Stimulated activated naive B cell treated with anti-CD40 and anti-IgM and Interleukin-4, amounts not matched to agents 10 μg/mL and 1 μg/mL and 100 μg/mL, for 72 hours (primary cell): ENCODE data around the gene ARL15.

Source experiments
- ATAC-seq, 2 donors: fragments of 150-1000 bp; cut with Tn5 transposase; replicated peaks; 2 replicates each; pipeline ENCODE4 v1.10.0; 2021; ENCODE audit warnings: moderate library complexity in 1 of 2
- DNase-seq: peaks from one replicate; pipeline ENCODE4 v3.0.0; 2021
- H3K27ac Mint-ChIP-seq: one replicate; pipeline ENCODE4 v1.8.0; 2022; ENCODE audit warnings: mild to moderate bottlenecking, mixed read lengths
- H3K27me3 Mint-ChIP-seq, 2 donors: one replicate each; pipeline ENCODE4 v1.8.0; 2022; ENCODE audit warnings: mixed read lengths in 2 of 2
- H3K36me3 Mint-ChIP-seq, 2 donors: one replicate each; pipeline ENCODE4 v1.8.0; 2022; ENCODE audit warnings: mixed read lengths in 2 of 2, mild to moderate bottlenecking in 1 of 2
- H3K4me1 Mint-ChIP-seq, 2 donors: one replicate each; pipeline ENCODE4 v1.8.0; 2022; ENCODE audit warnings: mixed read lengths in 2 of 2, mild to moderate bottlenecking in 1 of 2
- H3K4me3 Mint-ChIP-seq, 2 donors: one replicate each; pipeline ENCODE4 v1.8.0; 2022; ENCODE audit warnings: mild to moderate bottlenecking in 2 of 2, mixed read lengths in 2 of 2, moderate library complexity in 1 of 2
- H3K9me3 Mint-ChIP-seq, 2 donors: one replicate each; pipeline ENCODE4 v1.8.0; 2022; ENCODE audit warnings: mixed read lengths in 2 of 2, mild to moderate bottlenecking in 1 of 2

Gene ARL15

DNA sequence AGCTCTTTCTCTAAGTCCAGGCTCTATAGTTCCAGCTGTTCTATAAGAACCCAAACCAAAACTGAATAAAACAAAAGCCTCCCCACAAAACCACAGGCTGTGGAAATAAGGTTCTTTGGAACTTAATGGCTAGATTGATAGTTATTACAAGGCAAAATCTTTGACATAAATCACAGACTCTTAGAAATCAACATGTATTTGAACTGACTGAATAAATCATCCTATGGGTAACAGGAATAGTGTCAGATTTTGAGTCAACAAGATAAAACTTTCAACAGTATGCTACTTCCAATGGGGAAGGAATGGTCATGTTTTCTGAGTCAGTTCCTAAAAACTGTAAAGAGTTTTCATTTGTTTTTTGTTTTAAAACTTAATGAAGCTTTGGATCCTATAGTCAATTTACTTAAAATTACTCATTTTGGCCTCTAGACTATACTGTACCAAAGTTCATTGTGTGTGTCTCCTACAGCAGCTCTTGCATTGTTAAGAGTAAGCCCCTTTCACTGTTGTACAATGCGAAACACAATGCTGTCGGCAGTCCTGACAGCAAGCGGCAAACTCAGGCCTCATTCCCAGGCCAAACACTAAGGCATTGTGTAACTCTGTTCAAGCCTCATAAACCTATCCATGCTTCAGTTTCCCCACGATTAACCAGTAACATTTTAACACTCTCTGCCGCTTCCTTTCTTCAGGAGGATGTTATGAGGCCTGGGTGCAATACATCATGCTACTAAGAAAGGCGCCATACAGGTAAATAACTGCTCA, 134.1 kb downstream of the ARL15 start:
- H3K27ac Mint-ChIP-seq, result no peak overlapping the region
- DNase-seq (no peak), ATAC-seq (no peak)
- peaks cover 4 to 5% of the 10 kb centered on the region in 2 donors for H3K9me3 Mint-ChIP-seq
- H3K27me3 Mint-ChIP-seq, result no peaks in the 10 kb centered on the region
- peaks cover 5 to 8% of the 10 kb centered on the region in 2 donors for H3K36me3 Mint-ChIP-seq
- peaks cover 16 to 24% of the 10 kb centered on the region in 2 donors for H3K4me1 Mint-ChIP-seq
- H3K4me3 Mint-ChIP-seq, result no peak overlapping the region

DNA sequence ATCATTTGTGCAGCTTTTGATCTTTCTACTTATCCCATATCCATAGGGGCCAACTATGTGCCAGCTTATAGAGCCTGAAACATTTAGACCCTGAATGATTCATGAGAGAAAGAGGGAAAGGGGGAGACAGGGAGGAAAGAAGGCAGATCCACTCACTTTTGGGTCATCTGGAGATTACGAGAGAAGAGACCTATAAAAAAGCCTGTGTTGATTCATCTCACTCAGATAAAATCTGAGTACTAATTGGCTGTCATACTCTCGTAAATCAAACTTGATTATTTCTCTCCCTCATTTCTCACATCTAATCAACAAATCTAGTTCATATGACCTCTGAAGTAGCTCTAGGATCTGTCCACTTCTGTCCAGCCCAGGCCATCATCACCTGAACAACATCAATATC, 137.1 kb downstream of the ARL15 start:
- H3K4me1 Mint-ChIP-seq, result peaks cover 14 to 16% of the 10 kb centered on the region in 2 donors
- DNase-seq (no peak), ATAC-seq (no peak)
- no peak overlapping the region for H3K4me3 Mint-ChIP-seq
- peaks cover 4 to 5% of the 10 kb centered on the region in 2 donors for H3K9me3 Mint-ChIP-seq
- H3K27me3 Mint-ChIP-seq, result no peaks in the 10 kb centered on the region
- no peak overlapping the region for H3K27ac Mint-ChIP-seq
- peaks cover 17 to 26% of the 10 kb centered on the region in 2 donors for H3K36me3 Mint-ChIP-seq

DNA sequence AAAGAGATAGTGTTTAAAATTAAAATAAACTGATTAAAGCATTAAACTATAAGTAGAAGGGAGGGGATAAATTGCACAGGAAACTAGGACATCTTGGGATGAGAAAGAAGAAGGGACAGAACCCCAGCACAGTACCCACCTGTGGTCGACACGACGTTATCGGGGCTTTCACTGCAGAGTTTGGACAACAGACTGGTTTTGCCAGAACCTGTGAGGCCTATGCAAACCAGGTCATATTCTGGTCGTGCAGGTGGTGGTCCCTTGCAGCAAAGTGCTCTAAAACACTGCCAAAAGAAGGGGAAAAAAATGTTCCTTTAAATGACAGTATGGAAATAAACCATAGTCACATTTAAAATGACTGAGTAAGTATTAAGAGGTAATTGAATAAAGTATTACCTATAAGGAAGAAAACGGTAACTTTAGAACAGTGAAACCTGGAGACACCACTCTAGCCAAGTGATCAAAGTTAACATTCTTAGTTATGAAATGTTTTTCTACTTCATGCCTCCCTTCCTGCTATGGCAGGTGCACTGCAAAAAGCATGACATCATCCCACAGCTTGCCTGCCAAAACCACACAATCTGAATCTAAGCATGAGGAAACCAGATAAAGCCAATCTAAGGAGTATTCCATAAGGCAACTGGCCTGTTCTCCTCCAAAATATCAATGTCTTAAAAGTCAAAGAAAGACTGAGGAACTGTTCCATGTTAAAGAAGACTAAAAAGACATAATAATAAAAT, 138.6 kb downstream of the ARL15 start:
- Mint-ChIP-seq H3K4me3 (no peak overlapping the region), H3K27ac (no peak overlapping the region), H3K27me3 (no peaks in the 10 kb centered on the region), H3K36me3 (peaks cover 22 to 38% of the 10 kb centered on the region in 2 donors), H3K9me3 (peaks cover 4 to 5% of the 10 kb centered on the region in 2 donors), H3K4me1 (peaks cover 7 to 11% of the 10 kb centered on the region in 2 donors)
- DNase-seq (no peak), ATAC-seq (no peak)

DNA sequence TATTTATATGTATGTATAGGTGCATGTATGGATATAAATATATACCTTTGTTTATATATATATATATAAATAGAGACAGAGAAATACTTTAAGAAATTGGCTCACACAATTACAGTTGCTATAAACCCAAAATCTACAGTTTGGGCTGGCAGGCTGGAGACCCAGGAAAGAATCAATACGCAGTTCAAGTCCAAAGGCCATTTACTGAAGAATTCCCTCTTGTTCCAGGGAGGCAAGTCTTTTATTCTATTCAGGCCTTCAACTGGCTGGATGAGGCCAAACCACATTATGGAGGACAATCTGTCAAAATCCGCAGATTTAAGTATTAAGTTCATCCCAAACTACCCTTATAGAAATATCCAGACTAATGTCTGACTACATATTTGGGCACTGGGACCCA, 144.7 kb downstream of the ARL15 start:
- Mint-ChIP-seq H3K4me1 (no peaks in the 10 kb centered on the region), H3K4me3 (no peak overlapping the region), H3K27ac (no peak overlapping the region), H3K27me3 (no peaks in the 10 kb centered on the region), H3K36me3 (peaks cover 26 to 42% of the 10 kb centered on the region in 2 donors), H3K9me3 (peaks cover 1 to 3% of the 10 kb centered on the region in 2 donors)
- DNase-seq (no peak), ATAC-seq (no peak)

DNA sequence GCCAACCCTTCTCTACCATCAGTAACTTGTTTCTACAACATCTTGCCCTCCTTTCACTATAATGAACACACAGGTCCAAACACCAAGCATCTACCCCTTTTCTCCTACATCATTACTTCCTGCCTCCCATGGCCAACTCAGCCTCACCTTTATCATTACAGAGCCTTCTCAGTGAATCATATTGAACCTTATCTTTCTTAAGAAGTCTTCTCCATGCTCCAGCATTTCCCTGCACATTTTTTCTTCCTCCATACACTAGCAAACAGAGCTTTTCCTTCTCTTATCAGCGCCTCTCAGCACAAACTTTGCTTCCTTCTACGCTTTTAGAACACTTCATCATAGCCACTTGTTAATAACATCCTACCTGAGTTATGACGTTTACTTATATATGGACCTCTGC, 148.2 kb downstream of the ARL15 start:
- DNase-seq, result no peak
- Mint-ChIP-seq H3K4me3 (no peak overlapping the region), H3K9me3 (peaks cover 1 to 3% of the 10 kb centered on the region in 2 donors), H3K27ac (no peak overlapping the region), H3K36me3 (peaks cover 11 to 18% of the 10 kb centered on the region in 2 donors), H3K4me1 (no peaks in the 10 kb centered on the region), H3K27me3 (no peaks in the 10 kb centered on the region)
- ATAC-seq, result no peak

DNA sequence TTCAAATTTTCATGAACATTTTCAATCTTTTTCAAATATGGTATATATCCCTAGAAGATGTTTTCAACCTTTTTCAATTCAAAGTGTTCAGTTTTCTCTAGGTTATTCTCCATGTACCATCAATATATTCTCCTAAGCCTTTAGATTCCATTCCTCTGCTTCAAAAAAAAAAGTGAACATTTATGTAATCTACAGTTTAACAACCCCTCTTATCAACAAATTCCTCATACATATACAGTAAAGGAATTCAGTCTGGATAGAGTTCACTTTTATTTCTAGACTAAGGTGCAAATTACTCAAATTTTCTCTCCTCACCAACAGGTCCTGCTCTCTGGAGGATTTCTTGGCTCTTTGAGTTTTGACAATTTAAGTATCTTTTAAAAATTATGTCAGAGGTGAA, 150.0 kb downstream of the ARL15 start:
- H3K4me3 Mint-ChIP-seq, result no peak overlapping the region
- H3K27me3 Mint-ChIP-seq, result no peaks in the 10 kb centered on the region
- DNase-seq, result no peak
- H3K27ac Mint-ChIP-seq, result no peak overlapping the region
- H3K36me3 Mint-ChIP-seq, result peaks cover 8 to 14% of the 10 kb centered on the region in 2 donors
- ATAC-seq, result no peak
- H3K4me1 Mint-ChIP-seq, result peaks cover 0 to 1% of the 10 kb centered on the region in 2 donors
- H3K9me3 Mint-ChIP-seq, result peaks cover 1 to 3% of the 10 kb centered on the region in 2 donors

DNA sequence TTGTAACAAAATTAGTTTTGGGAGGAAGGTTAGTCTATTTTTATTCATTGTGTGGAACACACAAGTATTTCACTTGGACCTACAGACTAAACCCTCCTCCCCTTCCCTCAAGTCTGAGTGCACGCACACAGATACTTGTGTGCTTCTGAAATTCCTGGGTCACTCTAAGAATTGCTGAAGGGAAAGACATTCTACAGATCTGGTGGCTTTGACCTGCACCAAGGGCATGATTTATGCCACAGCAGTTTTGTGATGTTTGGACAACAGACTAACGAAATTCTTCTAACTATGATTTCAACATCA, 150.5 kb downstream of the ARL15 start:
- peaks cover 0 to 1% of the 10 kb centered on the region in 2 donors for H3K4me1 Mint-ChIP-seq
- H3K9me3 Mint-ChIP-seq, result peaks cover 1 to 2% of the 10 kb centered on the region in 2 donors
- no peak overlapping the region for H3K27ac Mint-ChIP-seq
- no peak for ATAC-seq
- no peaks in the 10 kb centered on the region for H3K27me3 Mint-ChIP-seq
- H3K36me3 Mint-ChIP-seq, result peaks cover 6 to 12% of the 10 kb centered on the region in 2 donors
- DNase-seq, result no peak
- H3K4me3 Mint-ChIP-seq, result no peak overlapping the region

DNA sequence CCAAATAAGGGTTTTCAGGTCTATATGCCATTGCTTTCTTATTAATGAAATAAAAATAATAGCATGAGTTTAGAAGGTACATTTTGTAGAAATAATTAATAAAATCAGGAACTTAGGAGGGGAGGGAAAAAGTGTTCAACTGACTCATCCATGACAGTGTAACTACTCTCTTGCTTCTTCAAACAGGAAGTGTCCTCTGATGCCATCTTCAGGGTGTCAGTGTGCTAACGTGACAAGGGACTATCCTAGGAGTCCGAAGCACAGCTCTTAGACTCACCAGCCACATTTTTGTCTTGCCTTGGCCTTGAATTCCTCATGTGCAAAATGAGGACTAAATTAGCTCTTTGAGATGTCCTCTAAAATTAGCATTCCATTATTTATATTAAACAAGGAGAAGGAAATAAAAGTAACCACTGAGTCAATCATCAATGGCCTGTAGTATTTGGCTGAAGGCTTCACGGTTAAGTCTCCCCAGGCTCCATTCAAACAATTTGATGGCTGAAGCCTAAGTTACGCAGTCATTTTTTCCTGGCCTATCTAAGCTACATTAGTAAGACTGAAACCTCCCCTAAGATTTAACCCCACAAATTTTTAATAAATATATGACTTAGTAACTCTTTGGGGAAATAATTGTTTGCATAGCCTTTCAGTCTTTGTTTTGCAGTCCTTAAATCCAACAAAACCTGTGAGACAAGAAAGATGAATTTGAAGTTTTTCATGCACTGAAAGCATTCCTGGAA, 151.1 kb downstream of the ARL15 start:
- no peak for DNase-seq
- Mint-ChIP-seq H3K4me1 (peaks cover 0 to 1% of the 10 kb centered on the region in 2 donors), H3K36me3 (peaks cover 6 to 7% of the 10 kb centered on the region in 2 donors), H3K27me3 (no peaks in the 10 kb centered on the region), H3K4me3 (no peak overlapping the region), H3K9me3 (peaks cover 0 to 1% of the 10 kb centered on the region in 2 donors), H3K27ac (no peak overlapping the region)
- ATAC-seq, result peak; percentile 41 to 80

DNA sequence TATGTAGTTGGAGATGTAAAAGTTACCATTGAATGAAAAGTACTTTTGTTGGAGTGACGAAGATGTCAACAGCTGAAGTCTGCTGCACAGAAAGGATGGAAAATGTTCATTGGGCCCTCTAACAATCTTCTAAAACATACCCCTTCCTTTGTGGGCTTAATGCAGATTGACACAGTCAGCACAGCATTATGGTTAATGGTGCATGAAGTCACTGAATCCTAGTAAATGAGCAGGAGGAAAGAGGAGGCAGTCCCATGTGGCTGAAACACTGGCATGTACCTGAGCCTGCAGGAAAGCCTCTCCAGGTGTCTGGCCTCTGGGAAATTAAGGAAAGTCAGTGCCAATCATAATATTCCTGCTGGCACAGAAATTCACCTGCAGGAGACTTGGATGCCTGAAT, 153.8 kb downstream of the ARL15 start:
- Mint-ChIP-seq H3K9me3 (no peaks in the 10 kb centered on the region), H3K27ac (no peak overlapping the region), H3K4me1 (peaks cover 0 to 1% of the 10 kb centered on the region in 2 donors), H3K27me3 (no peaks in the 10 kb centered on the region), H3K36me3 (peaks cover 7 to 11% of the 10 kb centered on the region in 2 donors), H3K4me3 (no peak overlapping the region)
- ATAC-seq (no peak), DNase-seq (no peak)

DNA sequence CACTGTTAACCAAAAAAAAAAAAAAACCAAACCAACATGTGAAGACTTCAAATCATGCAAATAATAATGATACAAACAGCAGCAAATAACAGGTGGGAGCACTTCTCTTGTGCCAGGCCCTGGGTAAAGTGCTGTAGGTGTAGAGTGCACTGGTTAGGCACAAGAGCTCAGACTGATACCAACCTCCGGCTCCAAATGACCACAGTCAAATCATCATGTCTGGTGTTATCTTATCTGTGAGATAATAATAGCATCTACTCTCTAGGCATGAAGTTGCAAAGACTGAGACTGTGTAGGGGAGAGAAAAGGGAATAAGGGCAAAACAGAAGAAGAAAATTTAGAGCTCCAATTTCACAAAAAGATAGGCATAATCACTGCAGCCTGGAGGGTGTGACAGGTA, 159.5 kb downstream of the ARL15 start:
- Mint-ChIP-seq H3K27me3 (no peaks in the 10 kb centered on the region), H3K4me3 (no peak overlapping the region), H3K9me3 (no peaks in the 10 kb centered on the region), H3K36me3 (peaks cover 8 to 17% of the 10 kb centered on the region in 2 donors), H3K27ac (no peak overlapping the region), H3K4me1 (peaks cover 0 to 1% of the 10 kb centered on the region in 2 donors)
- DNase-seq, result no peak
- ATAC-seq, result no peak

DNA sequence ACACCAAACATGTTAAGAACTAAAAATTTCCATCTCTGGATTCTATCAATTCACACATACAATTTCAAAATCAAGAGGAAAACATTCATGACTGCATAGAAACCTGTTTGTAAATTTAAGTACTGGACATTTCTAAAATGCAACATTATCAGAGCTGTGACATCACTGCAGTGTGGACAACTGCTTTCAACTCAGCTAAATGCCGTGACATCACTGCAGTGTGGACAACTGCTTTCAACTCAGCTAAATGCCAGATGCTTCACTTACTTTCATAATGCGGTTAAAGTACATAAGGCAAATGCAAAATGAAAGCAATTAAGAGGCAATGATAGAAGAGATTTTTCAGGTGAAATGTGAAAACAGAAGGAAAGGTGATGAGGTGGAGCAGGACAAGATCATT, 161.5 kb downstream of the ARL15 start:
- no peak overlapping the region for H3K27ac Mint-ChIP-seq
- no peaks in the 10 kb centered on the region for H3K9me3 Mint-ChIP-seq
- H3K36me3 Mint-ChIP-seq, result peaks cover 8 to 22% of the 10 kb centered on the region in 2 donors
- ATAC-seq (no peak), DNase-seq (no peak)
- H3K27me3 Mint-ChIP-seq, result no peaks in the 10 kb centered on the region
- peaks cover 0 to 1% of the 10 kb centered on the region in 2 donors for H3K4me1 Mint-ChIP-seq
- H3K4me3 Mint-ChIP-seq, result no peak overlapping the region

DNA sequence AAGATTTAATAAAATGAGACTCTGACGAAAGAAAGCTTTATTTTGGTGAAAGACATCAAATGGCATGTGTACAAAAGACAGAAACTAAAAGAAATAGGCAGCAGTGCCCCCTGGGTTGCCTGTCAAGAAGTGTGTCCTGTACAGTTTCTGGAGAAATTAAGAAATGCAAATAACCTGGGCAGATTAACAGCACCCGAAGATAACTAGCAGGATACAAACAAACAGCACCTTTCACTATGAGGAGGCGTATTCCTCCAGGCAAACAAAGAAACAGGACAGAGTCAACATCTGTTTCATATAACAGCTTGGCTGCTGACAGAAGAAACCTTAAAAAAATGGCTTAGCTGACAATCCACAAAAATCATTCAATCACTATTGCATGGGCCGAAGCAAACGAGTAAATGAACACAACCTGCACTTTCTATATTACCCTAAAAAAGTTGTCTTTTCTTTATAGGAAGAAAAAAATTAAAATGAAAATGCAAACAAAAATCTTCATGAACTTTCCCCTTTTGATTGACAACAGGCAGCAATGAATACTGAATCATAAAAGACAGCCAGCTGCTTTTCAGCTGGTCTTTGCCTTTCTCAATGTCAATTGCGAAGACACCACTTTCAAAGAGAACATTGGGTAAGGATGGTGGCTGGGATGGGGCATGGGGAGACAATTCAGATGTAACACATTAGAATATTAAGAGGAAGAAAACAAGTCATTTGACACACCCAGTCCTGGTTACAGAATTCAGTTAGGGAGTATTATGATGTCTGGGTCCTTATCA, 162.1 kb downstream of the ARL15 start:
- Mint-ChIP-seq H3K4me1 (peaks cover 0 to 1% of the 10 kb centered on the region in 2 donors), H3K27me3 (no peaks in the 10 kb centered on the region), H3K9me3 (no peaks in the 10 kb centered on the region), H3K4me3 (no peak overlapping the region), H3K36me3 (peaks cover 8 to 22% of the 10 kb centered on the region in 2 donors), H3K27ac (no peak overlapping the region)
- ATAC-seq (no peak), DNase-seq (no peak)

DNA sequence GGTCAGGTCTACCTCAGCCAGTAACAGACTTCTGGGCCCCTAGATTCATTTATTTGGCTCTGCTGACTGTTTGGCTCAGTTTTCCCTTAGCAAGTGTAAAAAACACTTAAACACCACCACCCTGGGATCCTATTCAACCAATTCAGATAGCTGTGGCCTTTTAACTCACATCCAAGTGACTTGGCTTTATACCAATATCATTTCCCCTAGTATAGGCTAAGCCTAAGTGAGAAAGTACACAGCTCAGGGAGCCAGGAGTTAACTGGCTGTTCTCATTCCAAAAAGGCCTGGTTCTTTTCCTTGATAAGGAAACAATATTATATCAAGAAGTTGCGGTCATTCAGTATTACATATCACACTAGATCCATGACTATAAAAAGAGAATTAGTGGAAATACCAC, 163.5 kb downstream of the ARL15 start:
- H3K9me3 Mint-ChIP-seq, result no peaks in the 10 kb centered on the region
- no peak overlapping the region for H3K4me3 Mint-ChIP-seq
- H3K4me1 Mint-ChIP-seq, result peaks cover 0 to 1% of the 10 kb centered on the region in 2 donors
- no peak for DNase-seq
- H3K36me3 Mint-ChIP-seq, result peaks cover 5 to 18% of the 10 kb centered on the region in 2 donors
- no peaks in the 10 kb centered on the region for H3K27me3 Mint-ChIP-seq
- ATAC-seq, result no peak
- no peak overlapping the region for H3K27ac Mint-ChIP-seq

DNA sequence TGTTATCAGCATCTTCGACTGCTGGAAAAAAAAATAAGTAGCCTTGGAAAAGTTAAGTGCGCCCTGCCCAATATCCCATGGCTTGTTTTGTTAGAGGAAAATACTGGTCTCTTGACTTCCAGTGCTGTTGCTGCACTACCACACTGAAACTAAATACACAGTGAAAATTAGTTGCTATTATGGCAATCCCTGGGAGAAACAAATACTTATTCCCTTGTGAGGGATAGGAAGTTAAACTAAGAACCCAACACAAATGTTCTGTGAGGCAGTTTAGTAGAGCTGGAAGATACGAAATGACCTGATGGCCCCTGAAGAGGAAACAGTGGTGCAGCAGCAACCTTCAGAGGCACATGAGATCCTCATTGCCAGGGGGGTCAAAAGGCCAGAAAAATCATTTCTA, 164.0 kb downstream of the ARL15 start:
- Mint-ChIP-seq H3K9me3 (no peaks in the 10 kb centered on the region), H3K27ac (no peak overlapping the region), H3K4me3 (no peak overlapping the region), H3K27me3 (no peaks in the 10 kb centered on the region), H3K4me1 (peaks cover 0 to 1% of the 10 kb centered on the region in 2 donors), H3K36me3 (peaks cover 5 to 18% of the 10 kb centered on the region in 2 donors)
- no peak for ATAC-seq
- DNase-seq, result no peak
